GM18511 (cell line): ENCODE results near the gene TCF12.
"Not testable (repeated sequence)": the region's sequence is repeated elsewhere in the genome, so short reads cannot be mapped to it uniquely, and the experiment has no call there.

Experiments
- ATAC-seq: cut with Tn5 transposase; IDR thresholded peaks from one replicate; pipeline ENCODE4 v1.9.1; 2021; ENCODE audit warnings: mild to moderate bottlenecking, moderate library complexity; ENCODE audit not compliant: unreplicated experiment

TCF12 gene

GRCh38 chr15:57085267-57085666 is 166.8 kb downstream of the TCF12 start:
- no peak for ATAC-seq

- no peak for ATAC-seq
Observed at GRCh38 chr15:57086857-57087427, 168.5 kb downstream of the TCF12 start.

- ATAC-seq: no peak
Observed at GRCh38 chr15:57089815-57090495, 171.5 kb downstream of the TCF12 start.

GRCh38 chr15:57090496-57090859 is 172.0 kb downstream of the TCF12 start:
- no peak for ATAC-seq

GRCh38 chr15:57091636-57092035 is 173.2 kb downstream of the TCF12 start:
- ATAC-seq: no peak

GRCh38 chr15:57092252-57092651 is 173.8 kb downstream of the TCF12 start:
- no peak for ATAC-seq

- ATAC-seq: no peak
Observed at GRCh38 chr15:57094321-57095257, 176.1 kb downstream of the TCF12 start.

- ATAC-seq: no peak
Observed at GRCh38 chr15:57095896-57096295, 177.5 kb downstream of the TCF12 start.

- ATAC-seq: no peak
Observed at GRCh38 chr15:57097246-57097645, 178.8 kb downstream of the TCF12 start.

- not testable (repeated sequence) for ATAC-seq
Observed at GRCh38 chr15:57097919-57098543, 179.6 kb downstream of the TCF12 start.

- ATAC-seq: no peak
Observed at GRCh38 chr15:57098896-57099295, 180.5 kb downstream of the TCF12 start.

- ATAC-seq: peak; percentile 72
Observed at GRCh38 chr15:57100136-57100539, 181.7 kb downstream of the TCF12 start.

GRCh38 chr15:57102858-57103257 is 184.4 kb downstream of the TCF12 start:
- ATAC-seq: no peak

- no peak for ATAC-seq
Observed at GRCh38 chr15:57108296-57108695, 189.9 kb downstream of the TCF12 start.

GRCh38 chr15:57109005-57109404 is 190.6 kb downstream of the TCF12 start:
- no peak for ATAC-seq

GRCh38 chr15:57111002-57111401 is 192.6 kb downstream of the TCF12 start:
- ATAC-seq: no peak

- ATAC-seq: no peak
Observed at GRCh38 chr15:57112178-57112577, 193.7 kb downstream of the TCF12 start.

GRCh38 chr15:57114070-57114469 is 195.6 kb downstream of the TCF12 start:
- ATAC-seq: no peak

- no peak for ATAC-seq
Observed at GRCh38 chr15:57118013-57118799, 199.8 kb downstream of the TCF12 start.

GRCh38 chr15:57122080-57122840 is 203.8 kb downstream of the TCF12 start:
- ATAC-seq: no peak
